Femur (tissue), 1 donor: Measurements from ENCODE around the gene SCN4B.

ENCODE experiments used
- DNase-seq: peaks from one replicate; pipeline ENCODE4 v3.0.0-alpha.2; 2017

SCN4B gene

DNA sequence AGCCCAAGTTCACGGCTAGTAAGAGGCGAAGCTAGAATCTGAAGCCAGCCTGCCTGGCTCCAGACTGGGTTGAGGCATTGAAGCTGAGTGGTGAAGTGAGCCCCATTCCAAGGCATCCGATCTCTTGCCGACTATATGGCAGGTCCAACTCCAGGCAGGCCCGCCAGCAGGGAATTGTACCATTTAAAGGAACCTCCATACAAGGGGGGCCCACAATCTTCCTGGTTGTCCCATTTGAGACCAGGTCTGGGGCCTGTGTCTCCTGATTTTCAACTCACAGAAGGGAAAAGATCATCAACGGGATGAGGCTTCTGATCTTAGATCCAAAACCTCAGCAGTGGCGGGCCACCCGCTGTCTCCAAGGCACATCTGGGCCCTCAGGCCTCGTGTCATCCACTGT is 19.7 kb upstream of the SCN4B start:
- no peak for DNase-seq

- DNase-seq, result peak; percentile 81
These were observed 18.8 kb upstream of the SCN4B start for GRCh38 chr11:118171269-118172062.

DNA sequence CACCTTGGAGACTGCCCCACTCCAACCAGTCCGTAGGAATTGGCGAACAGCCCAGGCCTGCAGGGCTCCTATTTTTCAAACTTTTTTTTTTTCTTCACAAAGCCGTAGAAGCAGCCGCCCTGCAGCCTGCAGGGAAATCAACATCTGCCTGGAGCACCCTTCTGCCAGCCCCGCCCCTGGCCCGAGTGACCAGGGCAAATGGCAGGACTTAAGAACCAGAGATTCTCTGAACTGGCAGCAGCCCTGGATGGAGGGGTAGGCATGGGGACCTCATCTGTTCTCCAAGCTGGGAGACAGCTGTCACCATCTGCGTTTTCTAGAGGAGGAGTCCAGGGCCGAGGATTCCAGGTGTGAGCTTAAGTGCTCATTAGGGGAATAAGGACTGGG is 18.3 kb upstream of the SCN4B start:
- DNase-seq, result no peak

DNA sequence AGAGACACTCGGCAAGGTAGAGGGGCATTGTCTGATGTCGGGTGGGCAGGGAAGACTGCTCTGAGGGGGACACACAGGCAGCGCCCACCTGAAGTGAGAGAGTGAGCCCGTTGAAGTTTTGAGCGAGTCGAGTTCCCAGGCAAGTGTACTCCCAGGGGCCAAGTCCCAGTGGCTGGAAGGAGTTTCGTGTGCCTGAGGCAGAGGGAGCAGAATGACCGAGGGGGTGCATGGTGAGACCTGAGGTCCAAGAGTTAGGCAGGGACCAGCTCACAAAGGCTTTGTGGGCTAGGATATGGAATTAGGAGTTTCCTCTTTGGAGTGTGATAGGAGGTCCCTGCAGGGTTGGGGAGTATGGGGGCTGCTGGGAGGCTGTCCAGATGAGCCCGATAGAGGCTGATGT is 17.6 kb upstream of the SCN4B start:
- no peak for DNase-seq

- DNase-seq, result no peak
These were observed 16.9 kb upstream of the SCN4B start for GRCh38 chr11:118169300-118170140.

- DNase-seq, result no peak
These were observed 16.1 kb upstream of the SCN4B start for GRCh38 chr11:118168751-118169150.

GRCh38 chr11:118168316-118168715 is 15.7 kb upstream of the SCN4B start:
- no peak for DNase-seq

GRCh38 chr11:118167906-118168305 is 15.3 kb upstream of the SCN4B start:
- DNase-seq, result no peak

- DNase-seq, result no peak
These were observed 14.6 kb upstream of the SCN4B start for GRCh38 chr11:118167253-118167652.

GRCh38 chr11:118166641-118167040 is 14.0 kb upstream of the SCN4B start:
- no peak for DNase-seq

- DNase-seq, result no peak
These were observed 12.3 kb upstream of the SCN4B start for GRCh38 chr11:118164885-118165284.

DNA sequence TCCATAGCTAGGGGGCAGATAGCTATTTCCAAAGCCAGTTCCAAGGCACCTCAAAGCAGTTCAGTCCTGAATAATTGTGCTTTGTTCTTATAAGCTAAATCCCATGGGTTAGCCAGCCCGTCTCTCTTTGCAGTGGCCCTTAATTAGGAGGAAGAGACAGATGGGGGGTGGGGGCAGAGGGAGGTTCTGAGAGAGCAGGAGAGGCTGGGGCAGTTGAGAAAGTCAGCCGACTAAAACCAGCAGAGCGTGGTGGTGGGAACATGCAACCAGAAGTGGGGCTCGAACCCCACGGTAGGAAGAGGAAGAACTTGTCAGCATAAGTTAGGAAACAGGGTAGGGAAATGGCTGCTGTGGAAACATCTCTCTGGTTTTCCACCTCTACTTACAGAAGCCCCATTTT is 10.9 kb upstream of the SCN4B start:
- no peak for DNase-seq

DNA sequence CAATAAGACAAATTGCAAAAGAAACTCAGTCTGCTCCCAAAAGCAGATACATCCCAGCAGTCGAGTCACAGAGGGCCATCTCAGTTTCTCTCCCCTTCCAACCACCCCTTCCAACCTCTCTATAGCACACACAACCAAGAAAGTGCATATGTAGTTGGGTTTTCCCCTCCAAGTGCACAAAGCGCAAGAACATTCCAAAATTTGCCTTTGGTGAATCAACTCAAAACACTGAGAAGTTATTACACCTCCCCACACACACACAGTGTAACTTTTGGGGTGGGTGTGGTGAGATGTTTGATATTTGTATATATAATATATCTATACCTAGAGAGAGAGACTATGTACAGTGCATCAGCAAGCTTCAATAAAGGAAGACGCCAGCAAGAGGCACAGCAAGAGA is 10.2 kb upstream of the SCN4B start:
- DNase-seq, result no peak

GRCh38 chr11:118161786-118162185 is 9.2 kb upstream of the SCN4B start:
- no peak for DNase-seq

DNA sequence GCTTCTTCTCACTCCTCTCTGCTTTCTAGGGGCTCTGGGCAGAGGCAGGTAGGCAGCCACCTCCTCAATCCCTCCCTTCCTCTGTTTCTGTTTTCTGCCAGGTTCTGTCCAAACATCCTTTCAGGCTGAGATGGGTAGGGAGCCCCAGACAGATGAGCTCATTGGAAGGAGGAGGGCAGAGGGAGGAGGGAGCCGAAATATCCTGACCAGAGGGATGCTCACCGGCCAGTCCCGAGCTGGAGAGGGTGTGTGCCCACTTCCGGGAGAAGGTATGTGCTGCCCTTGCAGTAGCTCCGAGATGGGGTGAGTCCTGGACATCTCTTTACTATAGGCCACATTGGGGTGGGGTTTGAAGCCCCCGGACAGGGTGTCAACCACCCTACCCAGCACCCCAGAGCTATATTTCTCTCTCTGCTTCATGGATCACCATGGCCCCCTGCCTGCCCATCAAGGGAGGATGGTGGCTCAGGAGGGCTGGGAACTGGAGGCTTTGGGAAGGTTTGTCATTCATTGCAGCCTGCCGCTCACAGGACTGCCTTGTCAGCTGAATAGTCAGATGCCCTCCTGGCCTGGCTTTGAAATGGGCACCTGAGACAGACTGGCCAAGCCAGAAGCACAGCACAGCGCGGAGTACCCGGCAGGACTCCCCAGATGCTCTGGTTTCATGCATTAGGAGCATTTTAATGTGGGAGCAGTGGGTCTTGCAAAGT is 4.7 kb upstream of the SCN4B start:
- no peak for DNase-seq

- no peak for DNase-seq
These were observed 4.0 kb upstream of the SCN4B start for GRCh38 chr11:118156531-118157185.

DNA sequence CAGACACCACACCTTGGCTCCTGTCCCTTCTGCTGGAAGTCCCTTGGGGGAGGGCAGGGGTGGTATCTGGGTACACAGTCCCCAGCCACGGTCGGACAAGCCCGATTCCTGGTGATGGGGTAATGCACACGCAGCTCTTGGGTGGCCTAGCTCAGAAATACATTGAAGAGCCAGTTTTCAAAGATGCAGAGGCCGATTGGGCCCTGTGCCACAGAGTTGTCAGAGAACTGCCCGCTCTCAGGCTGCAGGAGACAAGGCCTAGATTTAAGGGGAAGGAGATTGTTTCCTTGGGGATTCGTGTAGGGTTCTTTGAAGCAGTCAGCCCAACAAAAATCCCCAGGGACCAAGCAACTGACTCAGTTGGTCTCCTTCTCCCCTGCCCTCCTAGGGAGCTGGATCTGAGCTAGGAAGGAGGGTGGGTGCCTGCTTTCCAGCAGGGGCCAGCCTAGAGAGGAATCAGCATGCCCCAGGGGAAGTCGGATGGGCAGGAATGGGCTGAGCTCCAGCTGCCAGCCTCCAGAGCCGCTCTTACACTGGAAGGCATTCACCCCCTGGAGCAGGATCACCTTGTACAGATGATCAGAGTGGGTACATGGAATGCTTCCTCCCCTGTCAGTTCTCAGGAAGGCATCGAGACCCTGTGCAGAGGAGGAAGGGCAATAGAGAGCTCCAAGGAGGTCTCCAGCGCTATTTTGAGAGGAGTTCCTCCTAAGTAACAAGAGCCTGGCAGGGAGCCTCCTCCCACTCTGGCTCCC is 3.3 kb upstream of the SCN4B start:
- no peak for DNase-seq

DNA sequence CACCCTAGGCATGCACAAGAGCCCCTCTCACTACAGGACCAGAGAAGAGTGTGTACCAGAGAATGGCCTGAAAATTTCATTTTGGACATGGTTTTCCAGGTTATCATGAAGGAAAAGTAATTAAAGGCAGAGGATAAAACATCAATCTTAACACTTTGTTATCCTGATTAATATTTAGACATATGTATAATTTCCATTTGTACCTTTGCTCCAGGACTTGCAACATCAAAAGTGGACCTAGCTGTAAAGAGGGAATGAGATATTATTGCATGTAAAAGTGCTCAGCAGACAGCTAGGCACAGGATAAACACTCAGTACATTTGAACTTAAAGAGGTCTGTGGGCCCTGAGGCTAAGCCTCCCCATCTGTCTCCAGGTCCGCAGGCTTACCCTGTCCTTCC is 2.0 kb upstream of the SCN4B start:
- DNase-seq, result no peak

GRCh38 chr11:118153976-118154375 is 1.4 kb upstream of the SCN4B start:
- DNase-seq, result no peak

DNA sequence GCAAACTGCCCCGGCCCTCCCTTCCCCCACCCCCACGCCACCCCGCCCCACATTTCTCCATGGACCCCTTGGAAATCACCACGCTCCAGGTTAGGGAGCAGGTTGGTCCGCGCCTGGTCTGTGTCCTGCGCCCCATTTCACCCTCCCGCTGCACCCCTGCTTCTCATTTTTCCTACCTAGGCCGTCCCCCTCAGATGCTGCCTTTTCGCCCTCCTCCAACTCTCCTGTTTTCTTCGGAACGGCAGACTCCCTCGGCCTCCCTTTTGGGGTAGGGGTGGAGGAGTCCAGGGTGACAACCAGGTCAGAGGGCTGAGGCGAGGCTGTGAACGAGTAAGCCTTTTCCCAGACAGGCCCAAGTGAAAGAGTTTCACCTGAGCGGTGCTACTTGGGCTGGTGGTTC is 893 bp upstream of the SCN4B start:
- no peak for DNase-seq

GRCh38 chr11:118152020-118152551 is 537 bp downstream of the SCN4B start:
- DNase-seq, result no peak

GRCh38 chr11:118151431-118151830 is 1.2 kb downstream of the SCN4B start:
- DNase-seq, result no peak
